ENCODE measurements around the gene FOXI3. TPM values are rescaled to one million over a fixed set of nuclear protein-coding genes. Genes with fewer than 3 reads are reported as not detected.

FOXI3 gene
- total RNA-seq, 1 donor from 2014 or later = 0.34 TPM

DNA sequence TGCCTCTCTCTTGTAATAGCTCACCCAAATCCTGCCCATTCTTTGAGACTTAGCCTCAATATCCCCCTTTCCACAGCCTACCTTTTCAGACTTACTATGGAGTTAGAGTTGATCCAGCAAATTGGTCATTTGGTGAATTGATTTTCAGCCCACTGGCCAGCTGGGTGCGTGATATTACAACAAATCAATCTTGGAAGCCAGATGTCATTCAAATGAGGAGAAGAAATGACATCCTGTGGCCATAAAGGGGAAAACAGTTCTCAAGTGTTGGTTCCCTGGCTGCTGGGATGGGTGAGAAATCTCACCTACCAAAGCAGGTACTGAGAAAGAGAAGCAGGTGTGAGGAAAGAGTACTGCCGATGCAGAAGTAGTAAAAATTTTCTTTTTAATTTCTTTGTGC lies 36.7 kb upstream of the FOXI3 start:
- DNase-seq = no peak
- Mint-ChIP-seq H3K4me1 (ENCODE audit: low read depth, unreplicated experiment) (no peaks in the 10 kb centered on the region), H3K36me3 (ENCODE audit: unreplicated experiment) (no peaks in the 10 kb centered on the region), H3K27me3 (ENCODE audit: unreplicated experiment) (no peaks in the 10 kb centered on the region), H3K4me3 (ENCODE audit: unreplicated experiment) (no peak overlapping the region), H3K27ac (ENCODE audit: unreplicated experiment) (no peak overlapping the region), H3K9me3 (ENCODE audit: unreplicated experiment) (no peaks in the 10 kb centered on the region)
- TF ChIP-seq, protein P1, sequence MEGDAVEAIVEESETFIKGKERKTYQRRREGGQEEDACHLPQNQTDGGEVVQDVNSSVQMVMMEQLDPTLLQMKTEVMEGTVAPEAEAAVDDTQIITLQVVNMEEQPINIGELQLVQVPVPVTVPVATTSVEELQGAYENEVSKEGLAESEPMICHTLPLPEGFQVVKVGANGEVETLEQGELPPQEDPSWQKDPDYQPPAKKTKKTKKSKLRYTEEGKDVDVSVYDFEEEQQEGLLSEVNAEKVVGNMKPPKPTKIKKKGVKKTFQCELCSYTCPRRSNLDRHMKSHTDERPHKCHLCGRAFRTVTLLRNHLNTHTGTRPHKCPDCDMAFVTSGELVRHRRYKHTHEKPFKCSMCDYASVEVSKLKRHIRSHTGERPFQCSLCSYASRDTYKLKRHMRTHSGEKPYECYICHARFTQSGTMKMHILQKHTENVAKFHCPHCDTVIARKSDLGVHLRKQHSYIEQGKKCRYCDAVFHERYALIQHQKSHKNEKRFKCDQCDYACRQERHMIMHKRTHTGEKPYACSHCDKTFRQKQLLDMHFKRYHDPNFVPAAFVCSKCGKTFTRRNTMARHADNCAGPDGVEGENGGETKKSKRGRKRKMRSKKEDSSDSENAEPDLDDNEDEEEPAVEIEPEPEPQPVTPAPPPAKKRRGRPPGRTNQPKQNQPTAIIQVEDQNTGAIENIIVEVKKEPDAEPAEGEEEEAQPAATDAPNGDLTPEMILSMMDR (IDR thresholded peaks at IDR 0.05; ENCODE audit: partially characterized antibody, unreplicated experiment) = no peak

- DNase-seq = no peak
- H3K36me3 Mint-ChIP-seq (ENCODE audit: unreplicated experiment) = no peaks in the 10 kb centered on the region
- TF ChIP-seq, protein P1 (IDR thresholded peaks at IDR 0.05; ENCODE audit: partially characterized antibody, unreplicated experiment) = no peak
- H3K4me3 Mint-ChIP-seq (ENCODE audit: unreplicated experiment) = no peak overlapping the region
- H3K4me1 Mint-ChIP-seq (ENCODE audit: low read depth, unreplicated experiment) = no peaks in the 10 kb centered on the region
- H3K27me3 Mint-ChIP-seq (ENCODE audit: unreplicated experiment) = no peaks in the 10 kb centered on the region
- peaks cover 2% of the 10 kb centered on the region for H3K9me3 Mint-ChIP-seq (ENCODE audit: unreplicated experiment)
- H3K27ac Mint-ChIP-seq (ENCODE audit: unreplicated experiment) = no peak overlapping the region
Observed at GRCh38 chr2:88483200-88483599, 30.7 kb upstream of the FOXI3 start.

GRCh38 chr2:88481691-88482336 lies 29.3 kb upstream of the FOXI3 start:
- DNase-seq = no peak
- Mint-ChIP-seq H3K36me3 (ENCODE audit: unreplicated experiment) (no peaks in the 10 kb centered on the region), H3K27me3 (ENCODE audit: unreplicated experiment) (no peaks in the 10 kb centered on the region), H3K4me3 (ENCODE audit: unreplicated experiment) (no peak overlapping the region), H3K4me1 (ENCODE audit: low read depth, unreplicated experiment) (no peaks in the 10 kb centered on the region), H3K27ac (ENCODE audit: unreplicated experiment) (no peak overlapping the region), H3K9me3 (ENCODE audit: unreplicated experiment) (peaks cover 2% of the 10 kb centered on the region)
- TF ChIP-seq, protein P1 (IDR thresholded peaks at IDR 0.05; ENCODE audit: partially characterized antibody, unreplicated experiment) = no peak

DNA sequence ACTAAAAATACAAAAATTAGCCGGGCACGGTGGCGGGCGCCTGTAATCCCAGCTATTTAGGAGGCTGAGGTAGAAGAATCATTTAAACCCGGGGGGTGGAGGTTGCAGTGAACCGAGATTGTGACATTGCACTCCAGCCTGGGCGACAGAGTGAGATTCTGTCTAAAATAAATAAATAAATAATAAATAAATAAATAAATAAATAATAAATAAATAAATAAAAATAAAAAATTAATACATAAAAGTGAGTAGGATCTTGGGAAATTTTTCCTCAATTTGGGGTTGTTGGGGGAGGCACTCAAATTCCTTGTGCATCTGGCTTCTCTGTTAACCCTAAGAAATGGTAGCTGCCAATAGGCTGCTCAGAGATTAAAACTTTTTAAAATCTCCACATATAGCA lies 20.3 kb upstream of the FOXI3 start:
- Mint-ChIP-seq H3K27me3 (ENCODE audit: unreplicated experiment) (peaks cover 2% of the 10 kb centered on the region), H3K4me3 (ENCODE audit: unreplicated experiment) (no peak overlapping the region), H3K27ac (ENCODE audit: unreplicated experiment) (no peak overlapping the region), H3K9me3 (ENCODE audit: unreplicated experiment) (peaks cover 1% of the 10 kb centered on the region), H3K4me1 (ENCODE audit: low read depth, unreplicated experiment) (no peaks in the 10 kb centered on the region), H3K36me3 (ENCODE audit: unreplicated experiment) (peaks cover 4% of the 10 kb centered on the region)
- TF ChIP-seq, protein P1 (IDR thresholded peaks at IDR 0.05; ENCODE audit: partially characterized antibody, unreplicated experiment) = no peak
- DNase-seq = no peak

DNA sequence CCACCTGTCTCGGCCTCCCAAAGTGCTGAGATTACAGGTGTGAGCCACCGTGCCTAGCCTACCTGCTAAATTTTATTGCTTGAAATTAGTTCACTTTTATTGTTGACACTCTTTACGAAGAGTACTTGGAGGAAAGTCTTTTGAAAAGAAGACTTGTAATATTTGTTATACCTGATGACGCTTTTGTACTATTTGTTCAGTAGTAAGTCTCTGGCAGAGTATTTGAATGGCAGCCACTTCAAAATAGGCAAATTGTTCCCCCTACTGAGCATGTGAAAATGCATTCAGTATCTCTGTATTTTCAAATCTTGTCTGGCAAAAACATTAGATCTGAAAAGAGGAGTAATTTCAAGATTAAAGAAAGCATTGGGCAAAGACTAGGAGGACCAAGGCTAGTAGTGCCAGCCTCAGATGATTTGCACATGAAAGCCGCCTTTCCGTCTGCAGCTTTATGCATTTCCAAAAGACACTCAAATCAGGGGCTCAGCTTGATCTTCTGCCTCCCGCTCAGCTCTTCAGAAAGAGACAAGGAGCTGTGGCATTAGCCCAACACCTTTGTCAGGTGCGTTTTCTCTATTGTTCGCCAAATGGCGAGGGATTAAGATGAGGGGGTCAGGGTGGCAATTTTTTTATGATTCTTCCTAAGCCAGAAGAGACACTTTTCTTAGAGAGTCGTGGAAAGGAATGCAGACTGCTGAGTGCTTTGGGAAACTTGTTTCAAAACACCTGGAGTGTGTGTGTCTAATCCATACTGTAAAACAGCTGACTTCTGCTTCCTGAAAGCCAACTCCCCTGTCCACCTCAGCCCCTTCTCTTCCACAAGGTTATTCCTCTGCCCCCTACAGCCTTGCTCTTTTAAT lies 18.8 kb upstream of the FOXI3 start:
- Mint-ChIP-seq H3K27ac (ENCODE audit: unreplicated experiment) (no peak overlapping the region), H3K4me3 (ENCODE audit: unreplicated experiment) (no peak overlapping the region), H3K4me1 (ENCODE audit: low read depth, unreplicated experiment) (no peaks in the 10 kb centered on the region), H3K9me3 (ENCODE audit: unreplicated experiment) (peaks cover 1% of the 10 kb centered on the region), H3K36me3 (ENCODE audit: unreplicated experiment) (peaks cover 4% of the 10 kb centered on the region), H3K27me3 (ENCODE audit: unreplicated experiment) (peaks cover 2% of the 10 kb centered on the region)
- TF ChIP-seq, protein P1 (IDR thresholded peaks at IDR 0.05; ENCODE audit: partially characterized antibody, unreplicated experiment) = no peak
- no peak for DNase-seq

All from glutamatergic neuron (in vitro differentiated cells).